PC-9 (cell line): ENCODE measurements around the gene CDK8.

Experiments used
- EZH2 ChIP-seq: fragments of 200-600 bp; sonication (generic); IDR thresholded peaks from 2 replicates; pipeline ENCODE4 v1.8.0; 2017; ENCODE audit warnings: antibody characterized with exemption, low read depth
- TF ChIP-seq, protein P1 (sequence below): fragments of 200-600 bp; sonication (generic); conservative IDR thresholded peaks from 2 replicates; pipeline ENCODE4 v1.6.1; 2017; ENCODE audit warnings: mixed run types, antibody characterized with exemption, mild to moderate bottlenecking, moderate library complexity

DNA sequence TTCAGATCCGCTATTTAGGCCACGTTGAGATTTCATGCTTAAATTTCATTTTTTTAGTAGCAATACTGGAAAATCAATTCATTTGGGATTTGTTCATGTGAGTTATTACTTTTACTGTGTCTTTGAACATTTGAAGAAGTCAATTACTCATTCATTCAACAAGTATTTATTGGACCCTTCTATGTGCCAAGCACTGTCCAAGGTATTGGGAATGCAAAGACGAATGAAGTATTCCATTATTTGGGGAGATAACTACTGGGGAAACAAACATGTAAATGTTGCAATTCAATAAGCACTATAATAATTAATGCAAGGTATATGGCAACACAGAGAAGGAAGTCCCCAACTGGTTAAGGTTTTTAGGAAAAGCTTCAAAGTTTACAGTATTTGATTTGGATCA, 5.7 kb downstream of the CDK8 start:
- TF ChIP-seq, protein P1, sequence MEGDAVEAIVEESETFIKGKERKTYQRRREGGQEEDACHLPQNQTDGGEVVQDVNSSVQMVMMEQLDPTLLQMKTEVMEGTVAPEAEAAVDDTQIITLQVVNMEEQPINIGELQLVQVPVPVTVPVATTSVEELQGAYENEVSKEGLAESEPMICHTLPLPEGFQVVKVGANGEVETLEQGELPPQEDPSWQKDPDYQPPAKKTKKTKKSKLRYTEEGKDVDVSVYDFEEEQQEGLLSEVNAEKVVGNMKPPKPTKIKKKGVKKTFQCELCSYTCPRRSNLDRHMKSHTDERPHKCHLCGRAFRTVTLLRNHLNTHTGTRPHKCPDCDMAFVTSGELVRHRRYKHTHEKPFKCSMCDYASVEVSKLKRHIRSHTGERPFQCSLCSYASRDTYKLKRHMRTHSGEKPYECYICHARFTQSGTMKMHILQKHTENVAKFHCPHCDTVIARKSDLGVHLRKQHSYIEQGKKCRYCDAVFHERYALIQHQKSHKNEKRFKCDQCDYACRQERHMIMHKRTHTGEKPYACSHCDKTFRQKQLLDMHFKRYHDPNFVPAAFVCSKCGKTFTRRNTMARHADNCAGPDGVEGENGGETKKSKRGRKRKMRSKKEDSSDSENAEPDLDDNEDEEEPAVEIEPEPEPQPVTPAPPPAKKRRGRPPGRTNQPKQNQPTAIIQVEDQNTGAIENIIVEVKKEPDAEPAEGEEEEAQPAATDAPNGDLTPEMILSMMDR, result no peak
- no peak for TF ChIP-seq EZH2
